Calu3 (cell line): Measurements from ENCODE around the gene CAMSAP1. TPM values are rescaled to one million over a fixed set of nuclear protein-coding genes. Genes with fewer than 3 reads are reported as not detected.

Experiments used
- BruUV-seq: library from RNA; stranded (reverse); fragments of 400-500 nt; replicated peaks from 2 replicates; lab custom pipeline; 2021; lab: Mats Ljungman, UMichigan
- CTCF ChIA-PET: fragments of 300-600 bp; sonication (Branson Sonifier 250); formaldehyde crosslinking; loops from one replicate; lab custom pipeline; 2022; ENCODE audit warnings: antibody characterized with exemption; lab: Charles Lee
- DNase-seq: peaks from one replicate; pipeline ENCODE4 v3.0.0; 2022
- H3K27ac Mint-ChIP-seq: one replicate; pipeline ENCODE4 v1.8.0; 2022; ENCODE audit warnings: mixed read lengths; ENCODE audit not compliant: unreplicated experiment
- H3K27me3 Mint-ChIP-seq: one replicate; pipeline ENCODE4 v1.8.0; 2022; ENCODE audit warnings: mixed read lengths; ENCODE audit not compliant: unreplicated experiment
- H3K36me3 Mint-ChIP-seq: one replicate; pipeline ENCODE4 v1.8.0; 2022; ENCODE audit warnings: mild to moderate bottlenecking, moderate library complexity, mixed read lengths; ENCODE audit not compliant: insufficient read depth, unreplicated experiment
- H3K4me1 Mint-ChIP-seq: one replicate; pipeline ENCODE4 v1.8.0; 2022; ENCODE audit warnings: mild to moderate bottlenecking, low read depth, mixed read lengths; ENCODE audit not compliant: unreplicated experiment
- H3K4me3 Mint-ChIP-seq: one replicate; pipeline ENCODE4 v1.8.0; 2022; ENCODE audit warnings: mild to moderate bottlenecking, low read depth, moderate library complexity, mixed read lengths; ENCODE audit not compliant: unreplicated experiment
- H3K9me3 Mint-ChIP-seq: one replicate; pipeline ENCODE4 v1.8.0; 2022; ENCODE audit warnings: low read depth, mixed read lengths; ENCODE audit not compliant: unreplicated experiment
- CTCF ChIP-seq: fragments of 200-600 bp; IDR thresholded peaks from one replicate; pipeline ENCODE4 v1.8.0; 2022; ENCODE audit warnings: antibody characterized with exemption; ENCODE audit not compliant: unreplicated experiment
- intact Hi-C: fragments of 100-400 bp; cut with micrococcal nuclease; formaldehyde crosslinking; loops from one replicate; pipeline ENCODE4 v1.10.0; 2022; ENCODE audit not compliant: unreplicated experiment
- total RNA-seq: library from RNA; stranded (reverse); gene quantifications from 2 replicates; pipeline ENCODE4 v1.2.3, GENCODE V29; 2022

The CAMSAP1 gene
- total RNA-seq, 1 experiment from 2014 or later: 28.1 TPM

GRCh38 chr9:135884328-135885035, 22.9 kb downstream of the CAMSAP1 start:
- intact Hi-C loops: no loop called here
- Mint-ChIP-seq H3K4me1 (peaks cover 50% of the 10 kb centered on the region), H3K4me3 (no peak overlapping the region), H3K9me3 (no peaks in the 10 kb centered on the region), H3K27me3 (no peaks in the 10 kb centered on the region), H3K36me3 (peaks cover 3% of the 10 kb centered on the region), H3K27ac (no peak overlapping the region)
- CTCF ChIA-PET: no interaction called here
- DNase-seq: no peak
- TF ChIP-seq CTCF: no peak
- no TSS peak for BruUV-seq

- Mint-ChIP-seq H3K4me1 (peaks cover 50% of the 10 kb centered on the region), H3K27me3 (no peaks in the 10 kb centered on the region), H3K36me3 (peaks cover 5% of the 10 kb centered on the region), H3K9me3 (no peaks in the 10 kb centered on the region), H3K4me3 (no peak overlapping the region), H3K27ac (no peak overlapping the region)
- TF ChIP-seq CTCF: no peak
- no peak for DNase-seq
- CTCF ChIA-PET: no interaction called here
- no TSS peak for BruUV-seq
- intact Hi-C loops: no loop called here
Measured at GRCh38 chr9:135883410-135884089, 23.8 kb downstream of the CAMSAP1 start.

GRCh38 chr9:135882011-135882410, 25.3 kb downstream of the CAMSAP1 start:
- Mint-ChIP-seq H3K4me1 (peaks cover 45% of the 10 kb centered on the region), H3K9me3 (no peaks in the 10 kb centered on the region), H3K4me3 (no peak overlapping the region), H3K27ac (no peak overlapping the region), H3K36me3 (peaks cover 5% of the 10 kb centered on the region), H3K27me3 (no peaks in the 10 kb centered on the region)
- DNase-seq: no peak
- no TSS peak for BruUV-seq
- intact Hi-C loops: no loop called here
- no peak for TF ChIP-seq CTCF
- CTCF ChIA-PET: no interaction called here

- peaks cover 29% of the 10 kb centered on the region for H3K4me1 Mint-ChIP-seq
- H3K36me3 Mint-ChIP-seq: peaks cover 5% of the 10 kb centered on the region
- TF ChIP-seq CTCF: no peak
- no peak for DNase-seq
- no peaks in the 10 kb centered on the region for H3K27me3 Mint-ChIP-seq
- intact Hi-C loops: no loop called here
- BruUV-seq: no TSS peak
- no peak overlapping the region for H3K4me3 Mint-ChIP-seq
- H3K9me3 Mint-ChIP-seq: no peaks in the 10 kb centered on the region
- CTCF ChIA-PET: no interaction called here
- H3K27ac Mint-ChIP-seq: no peak overlapping the region
Measured at GRCh38 chr9:135880438-135880837, 26.9 kb downstream of the CAMSAP1 start.
